H1 (cell line): Measurements from ENCODE around the gene NCF4. TPM values are rescaled to one million over a fixed set of nuclear protein-coding genes. Genes with fewer than 3 reads are reported as not detected.
A peak's percentile ranks its signal among the peaks of the same experiment; 100 is the strongest.

Source experiments
- CTCF ChIA-PET: fragments of 300-600 bp; sonication (Branson Sonifier 250); formaldehyde crosslinking; loops from one replicate; lab custom pipeline; 2021; ENCODE audit not compliant: partially characterized antibody; lab: Charles Lee
- POLR2A ChIA-PET: fragments of 300-600 bp; sonication (Branson Sonifier 250); formaldehyde crosslinking; loops from one replicate; lab custom pipeline; 2021; ENCODE audit warnings: inconsistent platforms; ENCODE audit not compliant: partially characterized antibody; lab: Charles Lee
- DNase-seq, 2 experiments: peaks; one replicate each; pipeline versions ENCODE4 v3.0.0 to v3.0.0-alpha.2; 2010 to 2022; ENCODE audit warnings: low spot score in 2 of 2, low read depth in 1 of 2, mixed read lengths in 1 of 2
- FAIRE-seq: peaks from 2 replicates; lab custom pipeline; 2011; peaks lifted over from hg19 to GRCh38; lab: Jason Lieb, UNC
- H2AFZ ChIP-seq: 2 replicates; pipeline ENCODE4 v1.8.1; 2012; ENCODE audit warnings: low read length, inconsistent platforms
- H2AK5ac ChIP-seq: 2 replicates; pipeline ENCODE4 v1.6.1; 2013; ENCODE audit warnings: low read depth, low read length
- H2BK120ac ChIP-seq: replicated peaks from 2 replicates; pipeline ENCODE3; 2013; ENCODE audit warnings: low read depth, low read length, inconsistent platforms
- H2BK12ac ChIP-seq: 2 replicates; pipeline ENCODE4 v1.6.1; 2013; ENCODE audit warnings: low read depth, low read length
- H2BK15ac ChIP-seq: 2 replicates; pipeline ENCODE4 v1.6.1; 2013; ENCODE audit warnings: low read length
- H2BK20ac ChIP-seq: 2 replicates; pipeline ENCODE4 v1.6.1; 2013; ENCODE audit warnings: low read length
- H2BK5ac ChIP-seq: 2 replicates; pipeline ENCODE4 v1.6.1; 2013; ENCODE audit warnings: low read depth, low read length
- H3K14ac ChIP-seq: 2 replicates; pipeline ENCODE4 v1.6.1; 2013; ENCODE audit warnings: inconsistent platforms; ENCODE audit not compliant: insufficient read length
- H3K18ac ChIP-seq: 2 replicates; pipeline ENCODE4 v1.6.1; 2013; ENCODE audit warnings: low read length; ENCODE audit errors: extremely low read depth
- H3K23ac ChIP-seq: 2 replicates; pipeline ENCODE4 v1.6.1; 2013; ENCODE audit warnings: inconsistent platforms; ENCODE audit not compliant: insufficient read length
- H3K23me2 ChIP-seq: 2 replicates; pipeline ENCODE4 v1.6.1; 2013; ENCODE audit warnings: low read depth, low read length
- H3K27ac ChIP-seq: 2 replicates; pipeline ENCODE4 v1.6.1; 2011; ENCODE audit warnings: low read depth, low read length, inconsistent platforms
- H3K27me3 ChIP-seq, 4 experiments: replicated peaks in 1 of 4; 1 replicate in 1 of 4; 2 replicates in 3 of 4; pipeline versions ENCODE4 v1.6.1 to v1.8.1; 2011 to 2013; ENCODE audit warnings: low read length in 3 of 4, mild to moderate bottlenecking in 3 of 4, inconsistent platforms in 2 of 4, mixed read lengths in 2 of 4, moderate library complexity in 1 of 4; ENCODE audit not compliant: control insufficient read depth in 3 of 4, insufficient read depth in 3 of 4; ENCODE audit errors: extremely low read depth in 1 of 4
- H3K36me3 ChIP-seq, 4 experiments: 2 replicates each; pipeline versions ENCODE4 v1.6.1 to v1.8.1; 2011 to 2013; ENCODE audit warnings: mild to moderate bottlenecking in 4 of 4, low read length in 3 of 4, moderate library complexity in 2 of 4, control low read depth in 1 of 4, inconsistent platforms in 1 of 4; ENCODE audit not compliant: insufficient read depth in 4 of 4, control insufficient read depth in 2 of 4
- H3K4ac ChIP-seq: replicated peaks from 2 replicates; pipeline ENCODE3; 2013; ENCODE audit warnings: low read length, low read depth, mixed read lengths, inconsistent platforms; ENCODE audit not compliant: insufficient read length
- H3K4me1 ChIP-seq, 4 experiments: replicated peaks in 1 of 4; 1 replicate in 1 of 4; 2 replicates in 3 of 4; pipeline versions ENCODE4 v1.6.1 to v1.8.1; 2011 to 2013; ENCODE audit warnings: low read length in 3 of 4, inconsistent platforms in 2 of 4, mixed read lengths in 1 of 4; ENCODE audit not compliant: insufficient read depth in 4 of 4, control insufficient read depth in 3 of 4
- H3K4me2 ChIP-seq, 2 experiments: 2 replicates each; pipeline versions ENCODE4 v1.6.1 to v1.8.1; 2011 to 2013; ENCODE audit warnings: low read depth in 2 of 2, low read length in 2 of 2, control low read depth in 1 of 2, inconsistent platforms in 1 of 2, mild to moderate bottlenecking in 1 of 2; ENCODE audit not compliant: insufficient read depth in 1 of 2
- H3K4me3 ChIP-seq, 4 experiments: fragments of 200-600, 300-600 bp in 1 of 4; sonication (generic), shearing (Covaris generic), sonication (Bioruptor Twin) in 1 of 4; 2 replicates each; pipeline versions ENCODE4 v1.5.1 to v1.8.1; 2011 to 2016; ENCODE audit warnings: low read length in 4 of 4, low read depth in 3 of 4, control low read depth in 2 of 4, inconsistent platforms in 2 of 4, mild to moderate bottlenecking in 2 of 4, mixed read lengths in 1 of 4, moderate library complexity in 1 of 4; ENCODE audit not compliant: insufficient read depth in 2 of 4; ENCODE audit errors: extremely low read depth in 1 of 4
- H3K56ac ChIP-seq: replicated peaks from 2 replicates; pipeline ENCODE3; 2013; ENCODE audit warnings: low read depth, mild to moderate bottlenecking, mixed read lengths, low read length, inconsistent platforms; ENCODE audit not compliant: insufficient read length
- H3K79me1 ChIP-seq: 2 replicates; pipeline ENCODE4 v1.6.1; 2013; ENCODE audit warnings: low read depth, low read length, control low read depth
- H3K79me2 ChIP-seq, 2 experiments: 2 replicates each; pipeline versions ENCODE4 v1.6.1 to v1.8.1; 2012 to 2013; ENCODE audit warnings: low read length in 2 of 2, mild to moderate bottlenecking in 2 of 2, inconsistent platforms in 1 of 2; ENCODE audit not compliant: insufficient read depth in 2 of 2, control insufficient read depth in 1 of 2
- H3K9ac ChIP-seq, 4 experiments: replicated peaks in 1 of 4; 1 replicate in 1 of 4; 2 replicates in 3 of 4; pipeline versions ENCODE4 v1.6.1 to v1.8.1; 2011 to 2013; ENCODE audit warnings: low read depth in 3 of 4, low read length in 3 of 4, control low read depth in 2 of 4, mild to moderate bottlenecking in 2 of 4, moderate library complexity in 2 of 4, inconsistent platforms in 1 of 4; ENCODE audit errors: extremely low read depth in 1 of 4
- H3K9me3 ChIP-seq, 2 experiments: 2 replicates each; pipeline versions ENCODE4 v1.6.1 to v1.8.1; 2012 to 2013; ENCODE audit warnings: mild to moderate bottlenecking in 2 of 2, moderate library complexity in 2 of 2, control low read depth in 1 of 2, inconsistent platforms in 1 of 2, low read depth in 1 of 2, low read length in 1 of 2, mixed read lengths in 1 of 2; ENCODE audit not compliant: insufficient read depth in 2 of 2
- H4K20me1 ChIP-seq, 2 experiments: replicated peaks in 1 of 2; 2 replicates each; pipeline versions ENCODE3 to v1.8.1; 2011 to 2013; ENCODE audit warnings: inconsistent platforms in 2 of 2, low read length in 2 of 2, mild to moderate bottlenecking in 1 of 2; ENCODE audit not compliant: insufficient read depth in 2 of 2, control insufficient read depth in 1 of 2
- H4K5ac ChIP-seq: 2 replicates; pipeline ENCODE4 v1.6.1; 2013; ENCODE audit warnings: low read length, low read depth, mixed read lengths, inconsistent platforms; ENCODE audit not compliant: insufficient read length
- H4K8ac ChIP-seq: 2 replicates; pipeline ENCODE4 v1.8.0; 2013; ENCODE audit warnings: mild to moderate bottlenecking, moderate library complexity, low read length, inconsistent platforms; ENCODE audit not compliant: insufficient read depth; ENCODE audit errors: extremely low read depth
- H4K91ac ChIP-seq: replicated peaks from 2 replicates; pipeline ENCODE3; 2013; ENCODE audit warnings: low read length, mixed read lengths, inconsistent platforms; ENCODE audit not compliant: insufficient read length
- FOSL1 ChIP-seq: IDR thresholded peaks from 2 replicates; pipeline ENCODE4 v1.6.1; 2011; ENCODE audit warnings: mild to moderate bottlenecking, low read depth, low read length, moderate library complexity; ENCODE audit not compliant: insufficient read depth
- JUND ChIP-seq: IDR thresholded peaks from 2 replicates; pipeline ENCODE4 v1.6.1; 2011; ENCODE audit warnings: mild to moderate bottlenecking, improper control_type of control experiment, low read length
- POU5F1 ChIP-seq: IDR thresholded peaks from 2 replicates; pipeline ENCODE4 v1.6.1; 2011; ENCODE audit warnings: low read depth, mild to moderate bottlenecking, low read length, moderate library complexity
- WGBS, 2 experiments: shearing (Covaris generic) in 1 of 2; methylation state at CpG; one replicate each; pipeline versions ENCODE4 v1.1.6 to v1.1.7; 2013 to 2015; ENCODE audit warnings: low lambda C conversion rate in 2 of 2, mixed read lengths in 2 of 2, inconsistent platforms in 1 of 2, low coverage in 1 of 2, missing lambda C conversion rate in 1 of 2; ENCODE audit not compliant: insufficient replicate concordance in 2 of 2, insufficient coverage in 1 of 2, insufficient read length in 1 of 2; ENCODE audit errors: extremely low coverage in 1 of 2, missing lambda C conversion rate in 1 of 2; 5-methylcytosine and 5-hydroxymethylcytosine counted together
- polyA plus RNA-seq, 7 experiments: library from polyadenylated mRNA; depleted of rRNA in 3 of 7; stranded (reverse) in 5 of 7; unstranded in 2 of 7; fragments of >200 nt in 5 of 7; fragments of 200-250 nt in 2 of 7; gene quantifications; 1 replicate in 5 of 7; 2 replicates in 1 of 7; 4 replicates in 1 of 7; pipeline versions ENCODE4 v1.2.1 to v1.2.3, GENCODE V29; 2011 to 2013; ENCODE audit warnings: missing spikeins in 2 of 7, mixed read lengths in 2 of 7
- total RNA-seq: library from RNA; stranded (reverse); fragmentation: NEBNext Ultra II Directional; extraction: Animal tissue kit (Norgen Biotek cat#: 25700); gene quantifications from 2 replicates; pipeline ENCODE4 v1.2.1, GENCODE V29; 2021
- TF ChIP-seq, protein P1 (sequence below): IDR thresholded peaks from 2 replicates; pipeline ENCODE4 v1.6.1; 2011; ENCODE audit warnings: low read length, improper control_type of control experiment

NCF4 gene
- total and polyA plus RNA-seq, 2 of the 8 experiments (the other 6 are each of a cell fraction or from before 2014, with no cell fraction given) = 0.20 TPM; not detected in 1

DNA sequence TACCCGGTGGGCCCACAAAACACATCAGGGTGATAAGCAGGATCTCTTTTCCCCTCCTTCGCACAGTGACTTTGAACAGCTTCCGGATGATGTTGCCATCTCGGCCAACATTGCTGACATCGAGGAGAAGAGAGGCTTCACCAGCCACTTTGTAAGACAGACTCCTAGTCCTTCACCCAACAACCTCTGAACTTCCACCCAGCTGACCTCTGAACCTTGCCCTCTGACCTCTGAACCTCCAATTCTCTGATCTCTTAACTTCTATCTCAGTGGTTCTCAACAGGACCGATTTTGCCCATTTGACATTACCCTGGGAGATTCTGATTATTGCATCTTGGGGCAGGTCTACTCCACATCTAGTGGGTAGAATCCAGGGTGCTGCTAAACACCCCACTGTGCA, 3.2 kb downstream of the NCF4 start:
- no peak overlapping the region for H3K27ac ChIP-seq
- H4K8ac ChIP-seq = no peak overlapping the region
- peaks cover 0 to 3% (median 0%) of the 10 kb centered on the region in 4 experiments; a peak in 3 of 7 replicates for H3K4me1 ChIP-seq
- H3K4ac ChIP-seq = no peak overlapping the region
- no peak overlapping the region for H2BK5ac ChIP-seq
- H3K36me3 ChIP-seq = no peaks in the 10 kb centered on the region
- no peak overlapping the region for H2BK20ac ChIP-seq
- H3K9ac ChIP-seq = no peak overlapping the region
- H3K9me3 ChIP-seq = no peaks in the 10 kb centered on the region
- H3K4me2 ChIP-seq = no peak overlapping the region
- 0 out of 2 replicates have a peak overlapping the region, but pooled peaks have one; percentile 28 for H2AK5ac ChIP-seq
- H2BK120ac ChIP-seq = no peak overlapping the region
- WGBS, 2 experiments = 82% methylated on average over 6 of the region's 6 CpGs; no CpG with 5 or more reads in 1 of the 2 experiments
- no peaks in the 10 kb centered on the region for H3K79me1 ChIP-seq
- H3K4me3 ChIP-seq = no peak overlapping the region
- no peak for FAIRE-seq
- no peak overlapping the region for H3K23ac ChIP-seq
- DNase-seq = no peak
- H4K20me1 ChIP-seq = no peaks in the 10 kb centered on the region
- H4K91ac ChIP-seq = no peak overlapping the region
- H3K14ac ChIP-seq = no peak overlapping the region
- H2AFZ ChIP-seq = no peak overlapping the region
- H3K18ac ChIP-seq = no peak overlapping the region
- ChIA-PET POLR2A (no interaction called here), CTCF (interaction anchor here (0.6 kb wide), 1 partner anchor 39 kb away, joined by 3 read pairs; no protein-coding TSS in a partner anchor)
- no peaks in the 10 kb centered on the region for H3K79me2 ChIP-seq
- H4K5ac ChIP-seq = no peak overlapping the region
- H2BK15ac ChIP-seq = no peak overlapping the region
- H3K56ac ChIP-seq = no peak overlapping the region
- no peaks in the 10 kb centered on the region for H3K23me2 ChIP-seq
- no peaks in the 10 kb centered on the region; a peak in 1 of 7 replicates for H3K27me3 ChIP-seq
- no peak overlapping the region for H2BK12ac ChIP-seq
- TF ChIP-seq JUND (no peak), POU5F1 (no peak), FOSL1 (no peak)
- TF ChIP-seq, protein P1, sequence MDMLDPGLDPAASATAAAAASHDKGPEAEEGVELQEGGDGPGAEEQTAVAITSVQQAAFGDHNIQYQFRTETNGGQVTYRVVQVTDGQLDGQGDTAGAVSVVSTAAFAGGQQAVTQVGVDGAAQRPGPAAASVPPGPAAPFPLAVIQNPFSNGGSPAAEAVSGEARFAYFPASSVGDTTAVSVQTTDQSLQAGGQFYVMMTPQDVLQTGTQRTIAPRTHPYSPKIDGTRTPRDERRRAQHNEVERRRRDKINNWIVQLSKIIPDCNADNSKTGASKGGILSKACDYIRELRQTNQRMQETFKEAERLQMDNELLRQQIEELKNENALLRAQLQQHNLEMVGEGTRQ = no peak
